Testis (tissue), 3 donors: ENCODE measurements around the gene CTBP1. TPM values are rescaled to one million over a fixed set of nuclear protein-coding genes. Genes with fewer than 3 reads are reported as not detected.

Experiments used
- DNase-seq: peaks from one replicate; pipeline ENCODE4 v3.0.0-alpha.2; 2019
- H3K27ac ChIP-seq, 2 donors: fragments of 200-600 bp; sonication (generic); one replicate each; pipeline ENCODE4 v1.5.1; 2019
- H3K27me3 ChIP-seq: fragments of 200-600 bp; sonication (generic); one replicate; pipeline ENCODE4 v1.5.1; 2019
- H3K36me3 ChIP-seq: fragments of 200-600 bp; sonication (generic); one replicate; pipeline ENCODE4 v1.5.1; 2017; ENCODE audit warnings: low read depth; ENCODE audit errors: missing control alignments
- H3K4me1 ChIP-seq: fragments of 200-600 bp; sonication (generic); one replicate; pipeline ENCODE4 v1.5.1; 2019
- H3K4me3 ChIP-seq, 2 donors: fragments of 200-600 bp; sonication (generic); one replicate each; pipeline ENCODE4 v1.5.1; 2017 to 2019
- H3K9me3 ChIP-seq: fragments of 200-600 bp; sonication (generic); one replicate; pipeline ENCODE4 v1.5.1; 2017
- POLR2A ChIP-seq: fragments of 450-650 bp; IDR thresholded peaks from one replicate; pipeline ENCODE4 v1.6.1; 2017; ENCODE audit warnings: antibody characterized with exemption, mild to moderate bottlenecking, moderate library complexity
- WGBS, 2 donors: methylation state at CpG; one replicate each; pipeline ENCODE4 v1.1.5; 2018; 5-methylcytosine and 5-hydroxymethylcytosine counted together
- intact Hi-C: fragments of 100-400 bp; cut with DNase I; formaldehyde crosslinking; loops from one replicate; pipeline ENCODE4 v1.15.1; 2023; ENCODE audit warnings: low total_unique reads
- polyA plus RNA-seq: library from polyadenylated mRNA; stranded (reverse); fragments of 350-450 nt; fragmentation: Illumina TruSeq; extraction: RNeasy Lipid Tissue Mini Kit (QIAGEN cat#74804); gene quantifications from one replicate; pipeline ENCODE4 v1.2.3, GENCODE V29; 2014; ENCODE audit warnings: low read depth, low replicate concordance; ENCODE audit not compliant: insufficient read depth
- total RNA-seq, 2 donors: library from RNA; depleted of rRNA; stranded (reverse); fragments of >200 nt; gene quantifications; one replicate each; pipeline ENCODE4 v1.2.3, GENCODE V29; 2016
- TF ChIP-seq, protein P1 (sequence below), 3 experiments: fragments of 450-650 bp in 2 of 3; fragments of 200-600 bp in 1 of 3; sonication (generic) in 1 of 3; IDR thresholded peaks; one replicate each; pipeline ENCODE4 v1.5.1; 2016 to 2019; ENCODE audit warnings: antibody characterized with exemption in 3 of 3, mild to moderate bottlenecking in 2 of 3, moderate library complexity in 1 of 3

Gene CTBP1
- total and polyA plus RNA-seq, 3 donors from 2014 or later: 72.6 to 245 (median 240) TPM

DNA sequence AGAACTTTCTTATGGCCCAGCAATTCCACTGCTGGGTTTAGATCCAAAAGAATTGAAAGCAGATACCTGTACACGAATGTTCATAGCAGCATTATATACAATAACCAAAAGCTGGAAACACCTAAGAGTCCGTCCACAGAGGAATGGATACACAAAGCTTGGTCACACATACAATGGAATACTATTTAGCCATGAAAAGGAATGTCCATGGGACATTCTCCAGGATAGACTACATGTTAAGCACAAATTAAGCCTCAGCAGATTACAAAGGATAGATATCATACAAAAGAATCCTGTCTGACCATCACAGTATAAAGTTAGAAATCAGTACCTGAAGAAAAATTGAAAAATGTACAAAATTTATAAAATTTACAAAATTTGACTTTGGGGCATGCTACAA, 28.1 kb upstream of the CTBP1 start:
- Histone ChIP-seq H3K4me3 (no peak overlapping the region), H3K27me3 (no peaks in the 10 kb centered on the region), H3K4me1 (no peaks in the 10 kb centered on the region), H3K36me3 (no peaks in the 10 kb centered on the region), H3K27ac (no peak overlapping the region), H3K9me3 (no peaks in the 10 kb centered on the region)
- no peak for DNase-seq
- TF ChIP-seq POLR2A: no peak
- TF ChIP-seq, protein P1, sequence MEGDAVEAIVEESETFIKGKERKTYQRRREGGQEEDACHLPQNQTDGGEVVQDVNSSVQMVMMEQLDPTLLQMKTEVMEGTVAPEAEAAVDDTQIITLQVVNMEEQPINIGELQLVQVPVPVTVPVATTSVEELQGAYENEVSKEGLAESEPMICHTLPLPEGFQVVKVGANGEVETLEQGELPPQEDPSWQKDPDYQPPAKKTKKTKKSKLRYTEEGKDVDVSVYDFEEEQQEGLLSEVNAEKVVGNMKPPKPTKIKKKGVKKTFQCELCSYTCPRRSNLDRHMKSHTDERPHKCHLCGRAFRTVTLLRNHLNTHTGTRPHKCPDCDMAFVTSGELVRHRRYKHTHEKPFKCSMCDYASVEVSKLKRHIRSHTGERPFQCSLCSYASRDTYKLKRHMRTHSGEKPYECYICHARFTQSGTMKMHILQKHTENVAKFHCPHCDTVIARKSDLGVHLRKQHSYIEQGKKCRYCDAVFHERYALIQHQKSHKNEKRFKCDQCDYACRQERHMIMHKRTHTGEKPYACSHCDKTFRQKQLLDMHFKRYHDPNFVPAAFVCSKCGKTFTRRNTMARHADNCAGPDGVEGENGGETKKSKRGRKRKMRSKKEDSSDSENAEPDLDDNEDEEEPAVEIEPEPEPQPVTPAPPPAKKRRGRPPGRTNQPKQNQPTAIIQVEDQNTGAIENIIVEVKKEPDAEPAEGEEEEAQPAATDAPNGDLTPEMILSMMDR (IDR thresholded peaks at IDR 0.05): no peak
- 88 to 97% methylated on average over 2 of the region's 2 CpGs for WGBS, 2 donors
- intact Hi-C loops: no loop called here

DNA sequence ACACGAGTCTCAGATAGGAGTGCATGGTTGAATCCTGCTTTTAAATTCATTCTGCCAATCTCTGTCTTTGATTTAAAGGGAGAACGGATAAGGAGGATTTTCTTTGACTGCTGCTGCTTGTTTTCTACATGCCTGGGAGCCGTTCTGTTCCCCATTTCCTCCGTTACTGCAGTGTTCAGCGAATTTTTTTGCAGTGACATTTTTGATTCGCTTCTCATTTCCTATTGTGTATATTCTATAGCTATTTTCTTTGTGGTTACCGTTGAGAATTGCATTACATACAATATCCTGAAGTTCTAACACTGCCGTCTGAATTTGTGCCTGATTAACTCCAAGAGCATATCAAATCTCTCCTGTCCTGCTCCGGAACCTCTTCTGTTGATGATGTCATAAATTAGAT, 25.9 kb upstream of the CTBP1 start:
- Histone ChIP-seq H3K27ac (no peak overlapping the region), H3K36me3 (no peaks in the 10 kb centered on the region)

DNA sequence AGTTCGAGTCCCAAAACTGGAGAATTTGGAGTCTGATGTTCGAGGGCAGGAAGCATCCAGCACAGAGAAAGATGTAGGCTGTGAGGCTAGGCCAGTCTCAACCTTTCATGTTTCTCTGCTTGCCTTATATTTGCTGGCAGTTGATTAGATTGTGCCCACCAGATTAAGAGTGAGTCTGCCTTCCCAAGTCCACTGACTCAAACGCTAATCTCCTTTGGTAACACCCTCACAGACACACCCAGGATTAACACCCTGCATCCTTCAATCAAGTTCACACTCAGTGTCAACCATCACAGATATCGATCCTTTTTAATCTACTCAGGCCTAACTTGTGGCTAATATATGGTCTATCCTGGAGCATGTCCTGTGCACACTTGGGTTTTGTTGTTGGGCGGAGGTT, 22.8 kb upstream of the CTBP1 start:
- DNase-seq: no peak
- Histone ChIP-seq H3K4me1 (no peaks in the 10 kb centered on the region), H3K27ac (no peak overlapping the region), H3K9me3 (no peaks in the 10 kb centered on the region), H3K4me3 (no peak overlapping the region), H3K27me3 (no peaks in the 10 kb centered on the region), H3K36me3 (no peaks in the 10 kb centered on the region)
- intact Hi-C loops: no loop called here
- no peak for TF ChIP-seq POLR2A
- TF ChIP-seq, protein P1 (IDR thresholded peaks at IDR 0.05): no peak
- 93 to 94% methylated on average over 5 of the region's 5 CpGs for whole genome bisulfite sequencing, 2 donors

More for the DNA sequence above, 25.9 kb upstream of the CTBP1 start:
- intact Hi-C loops: no loop called here
- H3K4me1 ChIP-seq: no peaks in the 10 kb centered on the region
- DNase-seq: no peak
- H3K9me3 ChIP-seq: no peaks in the 10 kb centered on the region
- no peak overlapping the region for H3K4me3 ChIP-seq
- H3K27me3 ChIP-seq: no peaks in the 10 kb centered on the region
- 75 to 82% methylated on average over 9 of the region's 9 CpGs for WGBS, 2 donors
- TF ChIP-seq, protein P1 (IDR thresholded peaks at IDR 0.05): no peak
- TF ChIP-seq POLR2A: no peak

- intact Hi-C loops: no loop called here
- H3K9me3 ChIP-seq: no peaks in the 10 kb centered on the region
- H3K36me3 ChIP-seq: no peaks in the 10 kb centered on the region
- no peak overlapping the region for H3K4me3 ChIP-seq
- DNase-seq: no peak
- H3K4me1 ChIP-seq: no peaks in the 10 kb centered on the region
- TF ChIP-seq POLR2A: no peak
- TF ChIP-seq, protein P1 (IDR thresholded peaks at IDR 0.05): no peak
- H3K27ac ChIP-seq: no peak overlapping the region
- no peaks in the 10 kb centered on the region for H3K27me3 ChIP-seq
Measured at GRCh38 chr4:1269209-1269608, 20.3 kb upstream of the CTBP1 start.

DNA sequence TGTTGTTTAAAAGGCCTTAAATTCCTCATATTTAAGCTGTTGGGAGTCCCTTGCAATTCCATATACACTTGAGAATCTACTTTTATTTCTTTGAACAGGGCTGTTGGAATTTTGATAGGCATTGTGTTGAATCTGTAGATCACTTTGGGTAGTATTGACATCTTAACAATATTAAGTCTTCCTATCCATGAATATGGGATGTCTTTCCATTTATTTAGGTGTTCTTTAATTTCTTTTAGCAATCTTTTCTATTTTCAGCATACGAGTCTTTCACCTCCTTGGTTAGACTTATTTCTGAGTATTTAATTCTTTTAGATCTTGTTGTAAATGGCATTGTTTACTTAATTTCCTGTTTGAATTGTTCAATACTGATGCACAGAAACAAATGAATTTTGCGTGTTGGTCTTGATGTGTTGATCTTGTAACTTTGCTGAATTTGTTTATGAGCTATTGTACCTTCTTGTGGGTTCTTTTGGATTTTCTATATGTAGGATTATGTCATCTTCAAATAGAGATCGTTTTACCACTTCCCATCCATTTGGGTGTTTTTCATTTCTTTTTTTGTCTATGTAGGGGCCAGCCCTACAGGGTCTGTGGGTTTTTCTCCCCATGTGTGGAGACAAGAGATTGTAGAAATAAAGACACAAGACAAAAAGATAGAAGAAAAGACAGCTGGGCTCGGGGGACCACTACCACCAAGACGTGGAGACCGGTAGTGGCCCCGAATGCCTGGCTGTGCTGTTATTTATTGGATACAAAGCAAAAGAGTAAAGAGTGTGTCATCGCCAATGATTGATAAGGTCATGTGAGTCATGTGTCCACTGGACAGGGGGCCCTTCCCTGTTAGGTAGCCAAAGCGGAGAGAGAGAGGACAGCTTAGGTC, 18.2 kb upstream of the CTBP1 start:
- Histone ChIP-seq H3K9me3 (no peaks in the 10 kb centered on the region), H3K27me3 (no peaks in the 10 kb centered on the region), H3K27ac (no peak overlapping the region), H3K4me1 (no peaks in the 10 kb centered on the region), H3K36me3 (no peaks in the 10 kb centered on the region), H3K4me3 (no peak overlapping the region)
- no peak for TF ChIP-seq POLR2A
- TF ChIP-seq, protein P1 (IDR thresholded peaks at IDR 0.05): no peak
- 90 to 91% methylated on average over 9 of the region's 9 CpGs for WGBS, 2 donors
- intact Hi-C loops: no loop called here
- DNase-seq: no peak
